ENCODE results near the gene PACS1.

GRCh38 chr11:66230978-66231377 is 160.9 kb downstream of the PACS1 start:
- no peak for TF ChIP-seq CTCF (IDR thresholded peaks at IDR 0.05)
- TF ChIP-seq POLR2A (IDR thresholded peaks at IDR 0.05): no peak

Data from right lobe of liver (tissue), 4 donors.